VCaP (cell line): ENCODE data around the gene NDUFB2.

ENCODE experiments used
- H3K27ac ChIP-seq: fragments of 450-650 bp; 2 replicates; pipeline ENCODE4 v1.5.1; 2017
- TF ChIP-seq, protein P1 (sequence below): fragments of 450-650 bp; conservative IDR thresholded peaks from 2 replicates; pipeline ENCODE4 v1.5.1; 2017; ENCODE audit warnings: mild to moderate bottlenecking, moderate library complexity

NDUFB2 gene

DNA sequence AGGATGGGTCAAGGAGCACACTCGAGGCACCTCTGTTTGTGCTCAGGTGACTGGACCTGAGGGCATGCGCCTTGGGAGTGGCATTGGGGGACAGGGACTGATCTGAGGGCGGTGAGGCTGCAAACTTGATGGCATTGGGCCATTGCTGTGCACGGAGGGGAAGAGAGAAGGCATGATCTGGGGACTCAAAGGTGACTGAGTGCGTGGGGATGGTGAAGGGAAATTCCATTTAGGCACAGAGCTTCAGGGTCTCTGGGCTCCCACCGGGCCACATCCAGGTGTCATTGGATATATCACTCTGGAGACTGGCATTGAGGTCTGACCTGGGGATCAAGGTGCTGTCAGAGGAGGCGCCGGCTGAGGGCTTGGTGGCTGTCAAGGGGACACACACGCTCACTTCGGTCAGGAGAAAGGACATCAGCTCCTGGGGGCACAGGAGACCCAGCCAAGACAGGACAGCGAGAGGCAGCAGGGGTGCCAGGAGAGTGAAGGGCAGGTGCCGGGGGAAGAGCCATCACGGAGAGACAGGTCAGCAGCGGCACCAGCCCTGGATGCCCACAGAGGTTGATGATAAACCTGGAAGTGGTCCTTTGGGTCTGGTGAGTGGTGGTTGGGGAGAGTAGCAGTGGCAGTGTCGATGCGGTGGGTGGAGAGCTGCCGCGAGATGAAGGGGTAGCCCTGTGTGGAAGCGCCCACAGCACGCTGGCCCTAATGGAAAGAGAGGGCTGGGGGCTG is 18.3 kb upstream of the NDUFB2 start:
- TF ChIP-seq, protein P1, sequence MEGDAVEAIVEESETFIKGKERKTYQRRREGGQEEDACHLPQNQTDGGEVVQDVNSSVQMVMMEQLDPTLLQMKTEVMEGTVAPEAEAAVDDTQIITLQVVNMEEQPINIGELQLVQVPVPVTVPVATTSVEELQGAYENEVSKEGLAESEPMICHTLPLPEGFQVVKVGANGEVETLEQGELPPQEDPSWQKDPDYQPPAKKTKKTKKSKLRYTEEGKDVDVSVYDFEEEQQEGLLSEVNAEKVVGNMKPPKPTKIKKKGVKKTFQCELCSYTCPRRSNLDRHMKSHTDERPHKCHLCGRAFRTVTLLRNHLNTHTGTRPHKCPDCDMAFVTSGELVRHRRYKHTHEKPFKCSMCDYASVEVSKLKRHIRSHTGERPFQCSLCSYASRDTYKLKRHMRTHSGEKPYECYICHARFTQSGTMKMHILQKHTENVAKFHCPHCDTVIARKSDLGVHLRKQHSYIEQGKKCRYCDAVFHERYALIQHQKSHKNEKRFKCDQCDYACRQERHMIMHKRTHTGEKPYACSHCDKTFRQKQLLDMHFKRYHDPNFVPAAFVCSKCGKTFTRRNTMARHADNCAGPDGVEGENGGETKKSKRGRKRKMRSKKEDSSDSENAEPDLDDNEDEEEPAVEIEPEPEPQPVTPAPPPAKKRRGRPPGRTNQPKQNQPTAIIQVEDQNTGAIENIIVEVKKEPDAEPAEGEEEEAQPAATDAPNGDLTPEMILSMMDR: no peak
- H3K27ac ChIP-seq: no peak overlapping the region

GRCh38 chr7:140678816-140679130 is 17.7 kb upstream of the NDUFB2 start:
- TF ChIP-seq, protein P1: no peak
- H3K27ac ChIP-seq: no peak overlapping the region

GRCh38 chr7:140679186-140679585 is 17.3 kb upstream of the NDUFB2 start:
- no peak overlapping the region for H3K27ac ChIP-seq
- TF ChIP-seq, protein P1: no peak

GRCh38 chr7:140680886-140681285 is 15.6 kb upstream of the NDUFB2 start:
- TF ChIP-seq, protein P1: no peak
- no peak overlapping the region for H3K27ac ChIP-seq

- no peak overlapping the region for H3K27ac ChIP-seq
- TF ChIP-seq, protein P1: no peak
These were observed 14.7 kb upstream of the NDUFB2 start for GRCh38 chr7:140681766-140682165.

DNA sequence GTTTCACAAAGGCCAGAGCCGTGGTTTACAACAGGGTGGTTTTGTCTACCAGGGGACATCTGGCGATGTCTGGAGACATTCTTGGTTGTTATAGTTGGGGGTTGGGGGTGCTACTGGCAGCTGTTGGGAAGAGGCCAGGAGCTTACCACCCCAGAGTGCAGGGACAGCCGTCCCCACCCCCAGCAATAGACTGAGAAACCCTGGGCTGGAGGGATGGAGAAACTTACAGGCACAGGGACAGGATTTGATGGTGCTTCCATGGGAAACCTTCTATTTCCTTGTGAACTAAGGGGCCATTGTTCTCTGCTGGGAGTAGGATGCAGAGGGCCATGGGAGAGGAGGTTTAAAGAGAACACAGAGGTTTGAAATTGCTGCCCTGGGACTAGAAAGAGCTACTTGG is 12.9 kb upstream of the NDUFB2 start:
- TF ChIP-seq, protein P1: no peak
- H3K27ac ChIP-seq: no peak overlapping the region

- TF ChIP-seq, protein P1: no peak
- no peak overlapping the region for H3K27ac ChIP-seq
These were observed 12.2 kb upstream of the NDUFB2 start for GRCh38 chr7:140684066-140684950.
